PC-3 (cell line): Measurements from ENCODE around the gene ZBTB43. TPM values are rescaled to one million over a fixed set of nuclear protein-coding genes. Genes with fewer than 3 reads are reported as not detected.
"Not testable (repeated sequence)": the region's sequence is repeated elsewhere in the genome, so short reads cannot be mapped to it uniquely, and the experiment has no call there.

Experiments
- ATAC-seq: fragments of 200-7000 bp; cut with Tn5 transposase; 2 replicates; pipeline ENCODE4 v1.9.1; 2020; ENCODE audit warnings: mild to moderate bottlenecking, moderate library complexity
- BruUV-seq: library from RNA; stranded (reverse); fragments of 400-500 nt; replicated peaks from 2 replicates; lab custom pipeline; 2021; lab: Mats Ljungman, UMichigan
- CTCF ChIA-PET: fragments of 300-600 bp; sonication (Branson Sonifier 250); formaldehyde crosslinking; loops from one replicate; lab custom pipeline; 2022; ENCODE audit warnings: antibody characterized with exemption; lab: Charles Lee
- POLR2A ChIA-PET: fragments of 300-600 bp; sonication (Branson Sonifier 250); formaldehyde crosslinking; loops from one replicate; lab custom pipeline; 2022; ENCODE audit warnings: antibody characterized with exemption; ENCODE audit not compliant: unreplicated experiment; lab: Charles Lee
- DNase-seq: peaks from one replicate; pipeline ENCODE4 v3.0.0-alpha.2; 2015
- H2AFZ ChIP-seq: fragments of 300-600 bp; sonication (generic); 2 replicates; pipeline ENCODE4 v1.6.0; 2016; ENCODE audit warnings: antibody characterized with exemption, low read length
- H3F3A ChIP-seq: fragments of 300-600 bp; sonication (generic); one replicate; pipeline ENCODE4 v1.6.0; 2017; ENCODE audit warnings: antibody characterized with exemption, low read length, control low read depth, mild to moderate bottlenecking; ENCODE audit not compliant: unreplicated experiment
- H3K27ac ChIP-seq: fragments of 300-600 bp; sonication (generic); 2 replicates; pipeline ENCODE4 v1.5.1; 2016; ENCODE audit warnings: mild to moderate bottlenecking, low read length
- H3K27me3 ChIP-seq: fragments of 300-600 bp; sonication (generic); 2 replicates; pipeline ENCODE4 v1.6.1; 2016; ENCODE audit warnings: low read length, mixed read lengths
- H3K36me3 ChIP-seq: fragments of 300-600 bp; sonication (generic); 2 replicates; pipeline ENCODE4 v1.6.1; 2016; ENCODE audit warnings: low read depth, mixed run types, low read length, mixed read lengths
- H3K4me1 ChIP-seq: fragments of 300-600 bp; sonication (generic); 2 replicates; pipeline ENCODE4 v1.5.1; 2016; ENCODE audit warnings: low read length; ENCODE audit not compliant: insufficient read depth
- H3K4me2 ChIP-seq: fragments of 300-600 bp; sonication (generic); 2 replicates; pipeline ENCODE4 v1.6.0; 2016; ENCODE audit warnings: low read length
- H3K4me3 ChIP-seq: fragments of 300-600 bp; sonication (generic); 2 replicates; pipeline ENCODE4 v1.5.1; 2016; ENCODE audit warnings: mild to moderate bottlenecking, low read length, mixed read lengths
- H3K79me2 ChIP-seq: fragments of 300-600 bp; sonication (generic); 2 replicates; pipeline ENCODE4 v1.6.1; 2017; ENCODE audit warnings: low read length, mixed read lengths
- H3K9ac ChIP-seq: fragments of 300-600 bp; sonication (generic); 2 replicates; pipeline ENCODE4 v1.6.0; 2016; ENCODE audit warnings: mild to moderate bottlenecking, low read length
- H3K9me2 ChIP-seq: fragments of 300-600 bp; sonication (generic); replicated peaks from 2 replicates; pipeline ENCODE4 v1.6.1; 2016; ENCODE audit warnings: mixed run types, low read length, mixed read lengths
- H3K9me3 ChIP-seq: fragments of 300-600 bp; sonication (generic); 2 replicates; pipeline ENCODE4 v1.6.1; 2016; ENCODE audit warnings: low read length, mixed read lengths
- H4K20me1 ChIP-seq: fragments of 300-600 bp; sonication (generic); 2 replicates; pipeline ENCODE4 v1.6.1; 2016; ENCODE audit warnings: low read length, mixed read lengths
- CTCF ChIP-seq: fragments of 300-600 bp; sonication (generic); conservative IDR thresholded peaks from 2 replicates; pipeline ENCODE4 v1.5.1; 2017; ENCODE audit warnings: antibody characterized with exemption, low read depth, mild to moderate bottlenecking, low read length
- EZH2 ChIP-seq: fragments of 300-600 bp; sonication (generic); IDR thresholded peaks from one replicate; pipeline ENCODE4 v1.6.1; 2017; ENCODE audit warnings: antibody characterized with exemption, mild to moderate bottlenecking, low read length; ENCODE audit not compliant: unreplicated experiment
- EZH2phosphoT487 ChIP-seq: fragments of 300-600 bp; sonication (generic); IDR thresholded peaks from 2 replicates; pipeline ENCODE4 v1.6.1; 2018; ENCODE audit warnings: mild to moderate bottlenecking, antibody characterized with exemption, low read length, borderline replicate concordance
- intact Hi-C: fragments of 100-400 bp; cut with micrococcal nuclease; formaldehyde crosslinking; loops from 2 replicates; pipeline ENCODE4 v1.9.0; 2023
- total RNA-seq: library from RNA; depleted of rRNA; stranded (reverse); fragments of >200 nt; gene quantifications from 2 replicates; pipeline ENCODE4 v1.2.3, GENCODE V29; 2014

ZBTB43 gene
- total RNA-seq, 1 experiment from 2014 or later: 5.9 TPM

- H3K9me2 ChIP-seq: no peaks in the 10 kb centered on the region
- ChIA-PET POLR2A (no interaction called here), CTCF (no interaction called here)
- H3K79me2 ChIP-seq: peaks cover 66% of the 10 kb centered on the region
- H3K4me2 ChIP-seq: no peak overlapping the region
- no peak for TF ChIP-seq EZH2
- no peak for TF ChIP-seq CTCF
- no peak for TF ChIP-seq EZH2phosphoT487
- H3K27me3 ChIP-seq: no peaks in the 10 kb centered on the region
- H3K4me1 ChIP-seq: no peaks in the 10 kb centered on the region
- H3K9ac ChIP-seq: no peak overlapping the region
- DNase-seq: no peak
- H3K36me3 ChIP-seq: peaks cover 29% of the 10 kb centered on the region
- intact Hi-C loops: no loop called here
- BruUV-seq: no TSS peak
- H3K27ac ChIP-seq: no peak overlapping the region
- no peak overlapping the region for H3K4me3 ChIP-seq
- H3K9me3 ChIP-seq: 0 out of 2 replicates have a peak, but pooled peaks cover 4% of the 10 kb centered on the region
- no peaks in the 10 kb centered on the region for H4K20me1 ChIP-seq
- no peaks in the 10 kb centered on the region for H3F3A ChIP-seq
- ATAC-seq: no peak
- no peak overlapping the region for H2AFZ ChIP-seq
Observed at GRCh38 chr9:126813072-126813471, 8.2 kb downstream of the ZBTB43 start.

DNA sequence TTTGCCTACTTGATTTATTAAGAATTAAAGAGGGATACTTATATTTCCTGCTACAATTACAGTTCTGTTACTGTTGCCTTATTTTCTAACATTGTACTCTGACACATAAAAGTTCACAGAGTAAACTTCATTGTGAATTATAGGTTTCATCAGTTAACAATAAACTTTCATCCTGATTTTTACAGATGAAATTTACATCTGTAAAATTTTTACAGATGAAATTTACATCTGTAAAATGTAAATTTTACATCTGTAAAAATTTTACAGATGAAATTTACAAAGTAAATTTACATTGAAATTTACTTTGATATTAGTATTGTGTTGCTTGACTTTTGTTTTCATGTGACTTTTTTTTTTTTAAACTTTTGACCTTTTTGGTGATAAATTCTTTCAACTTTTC lies 9.3 kb downstream of the ZBTB43 start:
- TF ChIP-seq EZH2phosphoT487 (no peak), CTCF (no peak), EZH2 (no peak)
- Histone ChIP-seq H3K4me3 (no peak overlapping the region), H3K27ac (no peak overlapping the region), H3K9me2 (no peaks in the 10 kb centered on the region), H2AFZ (no peak overlapping the region), H3K4me1 (no peaks in the 10 kb centered on the region), H3K9me3 (0 out of 2 replicates have a peak, but pooled peaks cover 4% of the 10 kb centered on the region), H3K27me3 (no peaks in the 10 kb centered on the region), H3K36me3 (peaks cover 38% of the 10 kb centered on the region), H3K4me2 (no peak overlapping the region), H3K79me2 (peaks cover 64% of the 10 kb centered on the region), H3F3A (no peaks in the 10 kb centered on the region), H4K20me1 (no peaks in the 10 kb centered on the region), H3K9ac (no peak overlapping the region)
- intact Hi-C loops: no loop called here
- no peak for ATAC-seq
- DNase-seq: no peak
- CTCF ChIA-PET: no interaction called here
- no TSS peak for BruUV-seq
- POLR2A ChIA-PET: no interaction called here

DNA sequence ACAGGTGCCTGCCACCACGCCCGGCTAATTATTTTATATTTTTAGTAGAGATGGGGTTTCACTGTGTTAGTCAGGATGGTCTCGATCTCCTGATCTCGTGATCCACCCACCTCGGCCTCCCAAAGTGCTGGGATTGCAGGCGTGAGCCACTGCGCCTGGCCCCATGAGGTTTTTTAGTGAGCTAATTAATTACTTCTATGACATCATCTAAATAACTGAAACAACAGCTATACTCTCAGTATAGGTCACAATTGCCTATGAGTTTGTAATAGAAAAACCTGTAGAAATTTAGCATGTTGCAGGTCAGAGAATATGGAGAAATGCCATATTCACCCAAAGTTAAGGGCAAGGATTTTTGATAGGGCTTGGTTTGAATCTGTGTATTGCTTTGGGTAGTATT lies 12.8 kb downstream of the ZBTB43 start:
- H3K9me2 ChIP-seq, POLR2A ChIA-PET, H3K27me3 ChIP-seq, H3F3A ChIP-seq, H3K4me2 ChIP-seq, intact Hi-C loops, BruUV-seq, H4K20me1 ChIP-seq, ATAC-seq, H3K9me3 ChIP-seq, H3K27ac ChIP-seq, H3K4me1 ChIP-seq, H2AFZ ChIP-seq, CTCF ChIA-PET, DNase-seq, H3K4me3 ChIP-seq, H3K9ac ChIP-seq: not testable (repeated sequence)
- peaks cover 45% of the 10 kb centered on the region for H3K36me3 ChIP-seq
- peaks cover 61% of the 10 kb centered on the region for H3K79me2 ChIP-seq
